ENCODE results near the gene SPATA1.

The SPATA1 gene

GRCh38 chr1:84525779-84526178, 19.6 kb downstream of the SPATA1 start:
- Histone ChIP-seq H4K8ac (ENCODE audit: low read length) (no peak overlapping the region), H3K36me3 (ENCODE audit: control insufficient read depth in 1 of 2, insufficient read depth in 2 of 2, low read depth in 1 of 2, low read length in 2 of 2) (peaks cover 0 to 9% of the 10 kb centered on the region in 2 experiments), H2BK120ac (ENCODE audit: low read depth, low read length) (no peak overlapping the region), H3K27ac (ENCODE audit: low read length, poor library complexity, severe bottlenecking) (no peak overlapping the region), H3K27me3 (ENCODE audit: control insufficient read depth in 1 of 2, insufficient read depth in 1 of 2, low read length in 2 of 2) (no peaks in the 10 kb centered on the region), H2AFZ (ENCODE audit: low read depth, low read length) (no peak overlapping the region), H2BK15ac (ENCODE audit: low read depth, poor library complexity, severe bottlenecking) (no peak overlapping the region), H2AK5ac (ENCODE audit: low read length, severe bottlenecking) (no peak overlapping the region), H3K18ac (ENCODE audit: low read depth in 1 of 2, low read length in 2 of 2) (no peak overlapping the region), H3K4me1 (ENCODE audit: control insufficient read depth, insufficient read depth, low read depth, low read length) (no peaks in the 10 kb centered on the region), H3K23ac (ENCODE audit: low read length in 2 of 2) (no peak overlapping the region), H3K4me3 (ENCODE audit: insufficient read depth in 1 of 2, low read depth in 1 of 2, low read length in 2 of 2) (no peak overlapping the region), H2BK12ac (ENCODE audit: low read length in 2 of 2) (no peak overlapping the region), H2BK5ac (ENCODE audit: low read depth, low read length, poor library complexity, severe bottlenecking) (no peak overlapping the region), H3K9ac (ENCODE audit: low read length) (no peak overlapping the region), H3K79me1 (replicated peaks; ENCODE audit: low read length, poor library complexity, severe bottlenecking) (no peaks in the 10 kb centered on the region), H3K4ac (ENCODE audit: low read depth in 1 of 2, low read length in 2 of 2) (no peak overlapping the region), H3K14ac (ENCODE audit: low read length in 2 of 2) (no peak overlapping the region), H3K9me3 (ENCODE audit: control insufficient read depth, low read length) (no peaks in the 10 kb centered on the region), H4K91ac (ENCODE audit: low read length) (no peak overlapping the region), H3K4me2 (ENCODE audit: low read length, poor library complexity, severe bottlenecking) (no peak overlapping the region)
- WGBS: 100% methylated on average over 1 of the region's 1 CpG
- no peak for DNase-seq

GRCh38 chr1:84538599-84538998, 32.4 kb downstream of the SPATA1 start:
- Histone ChIP-seq H3K27me3 (ENCODE audit: control insufficient read depth in 1 of 2, insufficient read depth in 1 of 2, low read length in 2 of 2) (no peaks in the 10 kb centered on the region), H3K4me2 (ENCODE audit: low read length, poor library complexity, severe bottlenecking) (no peak overlapping the region), H2AK5ac (ENCODE audit: low read length, severe bottlenecking) (no peak overlapping the region), H3K36me3 (ENCODE audit: control insufficient read depth in 1 of 2, insufficient read depth in 2 of 2, low read depth in 1 of 2, low read length in 2 of 2) (peaks cover 0 to 47% of the 10 kb centered on the region in 2 experiments), H2BK5ac (ENCODE audit: low read depth, low read length, poor library complexity, severe bottlenecking) (no peak overlapping the region), H3K4me1 (ENCODE audit: control insufficient read depth, insufficient read depth, low read depth, low read length) (no peaks in the 10 kb centered on the region), H2AFZ (ENCODE audit: low read depth, low read length) (no peak overlapping the region), H3K18ac (ENCODE audit: low read depth in 1 of 2, low read length in 2 of 2) (no peak overlapping the region), H2BK15ac (ENCODE audit: low read depth, poor library complexity, severe bottlenecking) (no peak overlapping the region), H4K8ac (ENCODE audit: low read length) (no peak overlapping the region), H2BK120ac (ENCODE audit: low read depth, low read length) (no peak overlapping the region), H3K27ac (ENCODE audit: low read length, poor library complexity, severe bottlenecking) (no peak overlapping the region), H3K4ac (ENCODE audit: low read depth in 1 of 2, low read length in 2 of 2) (no peak overlapping the region), H3K79me1 (replicated peaks; ENCODE audit: low read length, poor library complexity, severe bottlenecking) (no peaks in the 10 kb centered on the region), H3K23ac (ENCODE audit: low read length in 2 of 2) (no peak overlapping the region), H3K4me3 (ENCODE audit: insufficient read depth in 1 of 2, low read depth in 1 of 2, low read length in 2 of 2) (no peak overlapping the region), H3K9ac (ENCODE audit: low read length) (no peak overlapping the region), H2BK12ac (ENCODE audit: low read length in 2 of 2) (no peak overlapping the region), H3K14ac (ENCODE audit: low read length in 2 of 2) (no peak overlapping the region), H3K9me3 (ENCODE audit: control insufficient read depth, low read length) (no peaks in the 10 kb centered on the region), H4K91ac (ENCODE audit: low read length) (no peak overlapping the region)
- DNase-seq: no peak

DNA sequence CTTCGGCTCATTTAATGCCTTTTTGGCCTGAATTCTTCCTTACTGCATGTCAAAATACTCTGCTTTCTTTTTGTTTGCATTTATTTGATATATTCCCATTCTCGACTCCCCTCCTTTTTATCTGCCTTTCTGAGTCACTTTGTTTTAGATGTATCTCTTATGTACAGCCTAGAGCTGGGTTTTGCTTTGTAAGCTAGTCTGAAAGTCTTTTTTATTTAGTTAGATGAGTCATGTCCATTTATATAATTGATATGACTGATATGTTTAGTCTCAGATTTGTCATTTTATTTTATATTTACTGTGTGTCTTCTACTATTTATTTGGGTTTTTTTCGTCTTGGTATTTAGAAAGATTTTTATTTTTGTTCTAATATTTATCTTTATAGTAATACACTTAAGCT, 33.8 kb downstream of the SPATA1 start:
- H2AK5ac ChIP-seq (ENCODE audit: low read length, severe bottlenecking): no peak overlapping the region
- no peak overlapping the region for H2AFZ ChIP-seq (ENCODE audit: low read depth, low read length)
- H3K79me1 ChIP-seq (replicated peaks; ENCODE audit: low read length, poor library complexity, severe bottlenecking): no peaks in the 10 kb centered on the region
- no peak overlapping the region for H2BK5ac ChIP-seq (ENCODE audit: low read depth, low read length, poor library complexity, severe bottlenecking)
- peaks cover 0 to 53% of the 10 kb centered on the region in 2 experiments for H3K36me3 ChIP-seq (ENCODE audit: control insufficient read depth in 1 of 2, insufficient read depth in 2 of 2, low read depth in 1 of 2, low read length in 2 of 2)
- no peaks in the 10 kb centered on the region for H3K9me3 ChIP-seq (ENCODE audit: control insufficient read depth, low read length)
- H3K4me3 ChIP-seq (ENCODE audit: insufficient read depth in 1 of 2, low read depth in 1 of 2, low read length in 2 of 2): no peak overlapping the region
- H3K18ac ChIP-seq (ENCODE audit: low read depth in 1 of 2, low read length in 2 of 2): no peak overlapping the region
- no peaks in the 10 kb centered on the region for H3K4me1 ChIP-seq (ENCODE audit: control insufficient read depth, insufficient read depth, low read depth, low read length)
- H4K8ac ChIP-seq (ENCODE audit: low read length): no peak overlapping the region
- H3K4ac ChIP-seq (ENCODE audit: low read depth in 1 of 2, low read length in 2 of 2): no peak overlapping the region
- H3K4me2 ChIP-seq (ENCODE audit: low read length, poor library complexity, severe bottlenecking): no peak overlapping the region
- no peak overlapping the region for H2BK12ac ChIP-seq (ENCODE audit: low read length in 2 of 2)
- no peak overlapping the region for H2BK120ac ChIP-seq (ENCODE audit: low read depth, low read length)
- H3K27ac ChIP-seq (ENCODE audit: low read length, poor library complexity, severe bottlenecking): no peak overlapping the region
- no peak overlapping the region for H3K9ac ChIP-seq (ENCODE audit: low read length)
- no peak overlapping the region for H3K23ac ChIP-seq (ENCODE audit: low read length in 2 of 2)
- H3K27me3 ChIP-seq (ENCODE audit: control insufficient read depth in 1 of 2, insufficient read depth in 1 of 2, low read length in 2 of 2): no peaks in the 10 kb centered on the region
- no peak overlapping the region for H4K91ac ChIP-seq (ENCODE audit: low read length)
- DNase-seq: peak; percentile 7
- no peak overlapping the region for H3K14ac ChIP-seq (ENCODE audit: low read length in 2 of 2)
- no peak overlapping the region for H2BK15ac ChIP-seq (ENCODE audit: low read depth, poor library complexity, severe bottlenecking)
- WGBS: 100% methylated on average over 1 of the region's 3 CpGs

GRCh38 chr1:84540759-84541158, 34.6 kb downstream of the SPATA1 start:
- peaks cover 0 to 52% of the 10 kb centered on the region in 2 experiments for H3K36me3 ChIP-seq (ENCODE audit: control insufficient read depth in 1 of 2, insufficient read depth in 2 of 2, low read depth in 1 of 2, low read length in 2 of 2)
- no peaks in the 10 kb centered on the region for H3K9me3 ChIP-seq (ENCODE audit: control insufficient read depth, low read length)
- no peaks in the 10 kb centered on the region for H3K79me1 ChIP-seq (replicated peaks; ENCODE audit: low read length, poor library complexity, severe bottlenecking)
- H3K9ac ChIP-seq (ENCODE audit: low read length): no peak overlapping the region
- H3K18ac ChIP-seq (ENCODE audit: low read depth in 1 of 2, low read length in 2 of 2): no peak overlapping the region
- H2BK12ac ChIP-seq (ENCODE audit: low read length in 2 of 2): no peak overlapping the region
- no peaks in the 10 kb centered on the region for H3K27me3 ChIP-seq (ENCODE audit: control insufficient read depth in 1 of 2, insufficient read depth in 1 of 2, low read length in 2 of 2)
- H4K91ac ChIP-seq (ENCODE audit: low read length): no peak overlapping the region
- peak; percentile 21 for DNase-seq
- H2AK5ac ChIP-seq (ENCODE audit: low read length, severe bottlenecking): no peak overlapping the region
- no peak overlapping the region for H2BK15ac ChIP-seq (ENCODE audit: low read depth, poor library complexity, severe bottlenecking)
- no peak overlapping the region for H3K4ac ChIP-seq (ENCODE audit: low read depth in 1 of 2, low read length in 2 of 2)
- no peaks in the 10 kb centered on the region for H3K4me1 ChIP-seq (ENCODE audit: control insufficient read depth, insufficient read depth, low read depth, low read length)
- H3K27ac ChIP-seq (ENCODE audit: low read length, poor library complexity, severe bottlenecking): no peak overlapping the region
- H2AFZ ChIP-seq (ENCODE audit: low read depth, low read length): no peak overlapping the region
- H3K4me3 ChIP-seq (ENCODE audit: insufficient read depth in 1 of 2, low read depth in 1 of 2, low read length in 2 of 2): no peak overlapping the region
- no peak overlapping the region for H3K4me2 ChIP-seq (ENCODE audit: low read length, poor library complexity, severe bottlenecking)
- H2BK5ac ChIP-seq (ENCODE audit: low read depth, low read length, poor library complexity, severe bottlenecking): no peak overlapping the region
- no peak overlapping the region for H4K8ac ChIP-seq (ENCODE audit: low read length)
- H3K23ac ChIP-seq (ENCODE audit: low read length in 2 of 2): no peak overlapping the region
- H2BK120ac ChIP-seq (ENCODE audit: low read depth, low read length): no peak overlapping the region
- 33% methylated on average over 1 of the region's 1 CpG for WGBS
- no peak overlapping the region for H3K14ac ChIP-seq (ENCODE audit: low read length in 2 of 2)

All from mesenchymal stem cell (in vitro differentiated cells and primary cell).